ENCODE measurements around the gene LYRM9. TPM values are rescaled to one million over a fixed set of nuclear protein-coding genes. Genes with fewer than 3 reads are reported as not detected.

The LYRM9 gene
- 9.6 and 11.2 TPM in 2 replicates for total RNA-seq

GRCh38 chr17:27892866-27893769 is at the start of gene LYRM9:
Gene LYRM9 (minus strand): TSS chr17:27893365. CDS start chr17:27882694, 10,671 bp downstream.

Other genes with a start within 250 kb of the LYRM9 start
- 0.13 TPM in 1 of 2 replicates, not detected in the other for gene NOS2, start 92.8 kb downstream of the LYRM9 start, total RNA-seq
- 8.6 and 9.3 TPM in 2 replicates for gene NLK, start 149.3 kb upstream of the LYRM9 start, total RNA-seq

Data from epithelial cell of alveolus of lung (primary cell).